ENCODE measurements around the gene GPHB5. TPM values are rescaled to one million over a fixed set of nuclear protein-coding genes. Genes with fewer than 3 reads are reported as not detected.
"Not testable (repeated sequence)": the region's sequence is repeated elsewhere in the genome, so short reads cannot be mapped to it uniquely, and the experiment has no call there.

The GPHB5 gene
- total RNA-seq, 1 donor: not detected

GRCh38 chr14:63322472-63322871 lies 3.7 kb upstream of the GPHB5 start:
- TF ChIP-seq CTCF (IDR thresholded peaks at IDR 0.05; ENCODE audit: insufficient read depth, low read length): no peak
- no peak overlapping the region for H3K4me3 ChIP-seq (ENCODE audit: low read depth, low read length)
- DNase-seq (ENCODE audit: low read depth): no peak

DNA sequence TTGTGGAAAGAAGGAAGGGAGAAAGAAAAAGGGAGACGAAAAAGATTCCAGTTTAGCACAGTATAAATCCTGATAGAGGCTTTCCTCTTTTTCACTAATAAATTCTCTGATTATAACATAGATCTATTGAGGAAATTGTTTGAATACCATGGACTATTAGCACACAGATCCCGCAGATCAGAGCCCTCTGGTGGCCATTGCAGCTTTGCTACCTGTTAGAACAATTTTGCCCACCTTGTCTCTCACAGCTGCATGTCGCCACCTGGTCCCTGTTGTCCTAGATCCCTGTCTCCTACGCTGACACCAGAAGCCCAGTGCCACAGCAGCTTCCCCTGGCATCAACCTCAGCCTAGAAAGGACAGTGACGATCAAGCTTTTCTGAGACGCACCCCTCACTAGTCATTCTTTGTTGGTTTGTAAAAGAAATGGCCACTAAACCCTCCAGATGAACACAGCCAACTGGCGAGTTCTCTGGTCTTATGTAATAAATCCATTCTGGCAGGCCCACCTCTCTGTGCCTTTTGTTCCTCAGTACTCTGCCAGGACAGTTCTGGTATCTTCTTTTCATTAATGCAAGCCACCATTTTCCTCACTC lies 9.9 kb downstream of the GPHB5 start:
- peak; percentile 31 for DNase-seq (ENCODE audit: low read depth)
- H3K4me3 ChIP-seq (ENCODE audit: low read depth, low read length): no peak overlapping the region
- peak; percentile 64 for TF ChIP-seq CTCF (IDR thresholded peaks at IDR 0.05; ENCODE audit: insufficient read depth, low read length)

- not testable (repeated sequence) for H3K4me3 ChIP-seq (ENCODE audit: low read depth, low read length); DNase-seq (ENCODE audit: low read depth)
These were observed 14.3 kb downstream of the GPHB5 start for GRCh38 chr14:63304429-63304828.

DNA sequence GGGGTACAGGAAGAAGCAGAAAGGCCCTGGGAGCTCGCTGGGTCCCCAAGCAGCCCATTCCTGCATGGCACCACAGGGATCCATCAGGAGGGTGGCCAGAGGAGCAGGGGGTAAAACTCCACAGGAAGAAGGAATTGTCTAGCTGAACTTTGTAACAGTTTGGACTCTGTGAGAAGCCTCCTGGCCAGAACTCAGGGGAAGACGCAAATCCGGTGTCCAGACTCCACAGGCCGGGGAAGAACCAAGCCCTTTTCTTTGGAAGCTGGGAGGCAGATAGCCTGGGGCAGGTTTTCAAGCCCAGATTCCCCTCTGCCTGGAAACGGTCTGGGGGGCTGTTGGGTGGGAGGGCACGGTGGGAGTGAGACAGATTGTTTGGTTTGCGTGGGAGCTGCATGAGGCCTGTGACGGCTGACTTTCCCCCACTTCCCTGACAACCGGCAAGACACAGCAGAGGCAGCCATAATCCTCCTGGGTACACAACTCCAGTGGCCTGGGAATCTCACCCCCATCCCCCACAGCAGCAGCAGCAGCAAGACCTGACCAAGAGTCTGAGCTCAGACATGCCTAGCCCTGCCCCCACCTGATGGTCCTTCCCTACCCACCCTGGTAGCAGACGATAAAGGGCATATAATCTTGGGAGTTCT lies 16.7 kb downstream of the GPHB5 start:
- no peak for TF ChIP-seq CTCF (IDR thresholded peaks at IDR 0.05; ENCODE audit: insufficient read depth, low read length)
- DNase-seq (ENCODE audit: low read depth): no peak
- no peak overlapping the region for H3K4me3 ChIP-seq (ENCODE audit: low read depth, low read length)

DNA sequence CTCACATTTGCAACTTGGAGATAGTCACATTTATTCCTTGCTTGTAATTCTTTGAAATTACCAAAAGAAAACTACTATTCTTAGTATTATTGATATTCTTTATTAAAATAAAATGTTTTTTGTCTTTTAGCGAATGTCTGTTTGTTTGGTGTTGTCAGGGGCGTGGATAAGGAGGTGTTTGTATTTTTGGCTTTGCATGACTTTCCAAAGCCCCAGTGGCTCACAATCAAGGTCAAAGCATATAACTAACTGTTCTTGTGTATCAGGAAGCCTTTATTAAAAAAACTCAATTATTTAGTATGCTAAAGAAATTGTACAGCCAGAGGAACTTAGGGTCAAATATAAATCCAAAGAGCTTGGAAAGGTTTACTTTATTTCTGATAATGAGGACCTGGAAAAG lies 17.9 kb downstream of the GPHB5 start:
- H3K4me3 ChIP-seq (ENCODE audit: low read depth, low read length): no peak overlapping the region

GRCh38 chr14:63299351-63300110 lies 19.2 kb downstream of the GPHB5 start:
- TF ChIP-seq CTCF (IDR thresholded peaks at IDR 0.05; ENCODE audit: insufficient read depth, low read length): no peak
- H3K4me3 ChIP-seq (ENCODE audit: low read depth, low read length): no peak overlapping the region
- DNase-seq (ENCODE audit: low read depth): no peak

More for the DNA sequence above, 17.9 kb downstream of the GPHB5 start:
- DNase-seq (ENCODE audit: low read depth): no peak
- TF ChIP-seq CTCF (IDR thresholded peaks at IDR 0.05; ENCODE audit: insufficient read depth, low read length): no peak

- DNase-seq (ENCODE audit: low read depth): no peak
- H3K4me3 ChIP-seq (ENCODE audit: low read depth, low read length): no peak overlapping the region
- no peak for TF ChIP-seq CTCF (IDR thresholded peaks at IDR 0.05; ENCODE audit: insufficient read depth, low read length)
These were observed 21.2 kb downstream of the GPHB5 start for GRCh38 chr14:63297372-63298063.
